Neural progenitor cell (in vitro differentiated cells): Measurements from ENCODE around the gene EDNRA. TPM values are rescaled to one million over a fixed set of nuclear protein-coding genes. Genes with fewer than 3 reads are reported as not detected.

ENCODE experiments used
- DNase-seq: peaks from one replicate; pipeline ENCODE4 v3.0.0-alpha.2; 2016; ENCODE audit warnings: low spot score
- H2AFZ ChIP-seq: fragments of 200-600 bp; sonication (generic); replicated peaks from 2 replicates; pipeline ENCODE4 v1.6.1; 2016; ENCODE audit warnings: antibody characterized with exemption
- H3F3A ChIP-seq: fragments of 200-600 bp; sonication (generic); 2 replicates; pipeline ENCODE4 v1.6.1; 2016; ENCODE audit warnings: antibody characterized with exemption, low read depth
- H3K27ac ChIP-seq: fragments of 200-600 bp; sonication (generic); 2 replicates; pipeline ENCODE4 v1.5.1; 2016; ENCODE audit warnings: mild to moderate bottlenecking
- H3K27me3 ChIP-seq: fragments of 200-600 bp; sonication (generic); 2 replicates; pipeline ENCODE4 v1.6.1; 2016; ENCODE audit warnings: mild to moderate bottlenecking, moderate library complexity
- H3K36me3 ChIP-seq: fragments of 200-600 bp; sonication (generic); 2 replicates; pipeline ENCODE4 v1.5.1; 2016
- H3K4me1 ChIP-seq: fragments of 200-600 bp; sonication (generic); 2 replicates; pipeline ENCODE4 v1.6.1; 2016; ENCODE audit warnings: mixed run types
- H3K4me2 ChIP-seq: fragments of 200-600 bp; sonication (generic); 2 replicates; pipeline ENCODE4 v1.6.1; 2016
- H3K4me3 ChIP-seq: fragments of 200-600 bp; sonication (generic); 2 replicates; pipeline ENCODE4 v1.5.1; 2016
- H3K79me2 ChIP-seq: fragments of 200-600 bp; sonication (generic); 2 replicates; pipeline ENCODE4 v1.6.1; 2016; ENCODE audit warnings: low read depth
- H3K9ac ChIP-seq: fragments of 200-600 bp; sonication (generic); 2 replicates; pipeline ENCODE4 v1.6.1; 2016
- H3K9me3 ChIP-seq: fragments of 200-600 bp; sonication (generic); 2 replicates; pipeline ENCODE4 v1.5.1; 2016; ENCODE audit warnings: low read depth
- H4K20me1 ChIP-seq: fragments of 200-600 bp; sonication (generic); 2 replicates; pipeline ENCODE4 v1.6.1; 2016; ENCODE audit warnings: low read depth
- H3K27ac Mint-ChIP-seq: 3 replicates; pipeline ENCODE4 v1.8.0; 2021; ENCODE audit warnings: mixed read lengths
- H3K27me3 Mint-ChIP-seq: 2 replicates; pipeline ENCODE4 v1.8.0; 2022; ENCODE audit warnings: low read depth, mild to moderate bottlenecking, inconsistent platforms, moderate library complexity, mixed read lengths; ENCODE audit not compliant: insufficient read depth
- H3K36me3 Mint-ChIP-seq: 3 replicates; pipeline ENCODE4 v1.8.0; 2021; ENCODE audit warnings: mixed read lengths
- H3K4me1 Mint-ChIP-seq: 3 replicates; pipeline ENCODE4 v1.8.0; 2021; ENCODE audit warnings: mixed read lengths
- H3K4me3 Mint-ChIP-seq: 3 replicates; pipeline ENCODE4 v1.8.0; 2021; ENCODE audit warnings: mild to moderate bottlenecking, moderate library complexity, mixed read lengths
- H3K9me3 Mint-ChIP-seq: 3 replicates; pipeline ENCODE4 v1.8.0; 2020; ENCODE audit warnings: mixed read lengths
- EZH2 ChIP-seq: fragments of 200-600 bp; sonication (generic); IDR thresholded peaks from 2 replicates; pipeline ENCODE4 v1.6.1; 2017; ENCODE audit warnings: antibody characterized with exemption, mild to moderate bottlenecking, moderate library complexity
- EZH2phosphoT487 ChIP-seq: fragments of 200-600 bp; sonication (generic); IDR thresholded peaks from 2 replicates; pipeline ENCODE4 v1.6.1; 2017; ENCODE audit warnings: antibody characterized with exemption
- total RNA-seq: library from RNA; depleted of rRNA; stranded (reverse); fragments of >200 nt; gene quantifications from 2 replicates; pipeline ENCODE4 v1.2.3, GENCODE V29; 2015; ENCODE audit warnings: low replicate concordance
- TF ChIP-seq, protein P1 (sequence below): fragments of 200-600 bp; sonication (generic); IDR thresholded peaks from 2 replicates; pipeline ENCODE4 v1.5.1; 2017; ENCODE audit warnings: antibody characterized with exemption, mild to moderate bottlenecking

Gene EDNRA
- total RNA-seq, 1 donor from 2014 or later = 2.9 TPM

GRCh38 chr4:147525494-147526271, 44.8 kb downstream of the EDNRA start:
- Mint-ChIP-seq H3K4me3 (no peak overlapping the region), H3K4me1 (peaks cover 3% of the 10 kb centered on the region), H3K27me3 (peaks cover 2% of the 10 kb centered on the region), H3K9me3 (no peaks in the 10 kb centered on the region), H3K36me3 (no peaks in the 10 kb centered on the region), H3K27ac (peak overlapping the region; percentile 10)
- Histone ChIP-seq H3K9me3 (no peaks in the 10 kb centered on the region), H3F3A (no peaks in the 10 kb centered on the region), H3K79me2 (no peaks in the 10 kb centered on the region), H3K4me3 (no peak overlapping the region), H4K20me1 (no peaks in the 10 kb centered on the region), H3K27ac (no peak overlapping the region), H3K4me2 (no peak overlapping the region), H2AFZ (no peak overlapping the region), H3K9ac (no peak overlapping the region), H3K4me1 (no peaks in the 10 kb centered on the region), H3K27me3 (no peaks in the 10 kb centered on the region), H3K36me3 (no peaks in the 10 kb centered on the region)
- no peak for DNase-seq
- TF ChIP-seq, protein P1, sequence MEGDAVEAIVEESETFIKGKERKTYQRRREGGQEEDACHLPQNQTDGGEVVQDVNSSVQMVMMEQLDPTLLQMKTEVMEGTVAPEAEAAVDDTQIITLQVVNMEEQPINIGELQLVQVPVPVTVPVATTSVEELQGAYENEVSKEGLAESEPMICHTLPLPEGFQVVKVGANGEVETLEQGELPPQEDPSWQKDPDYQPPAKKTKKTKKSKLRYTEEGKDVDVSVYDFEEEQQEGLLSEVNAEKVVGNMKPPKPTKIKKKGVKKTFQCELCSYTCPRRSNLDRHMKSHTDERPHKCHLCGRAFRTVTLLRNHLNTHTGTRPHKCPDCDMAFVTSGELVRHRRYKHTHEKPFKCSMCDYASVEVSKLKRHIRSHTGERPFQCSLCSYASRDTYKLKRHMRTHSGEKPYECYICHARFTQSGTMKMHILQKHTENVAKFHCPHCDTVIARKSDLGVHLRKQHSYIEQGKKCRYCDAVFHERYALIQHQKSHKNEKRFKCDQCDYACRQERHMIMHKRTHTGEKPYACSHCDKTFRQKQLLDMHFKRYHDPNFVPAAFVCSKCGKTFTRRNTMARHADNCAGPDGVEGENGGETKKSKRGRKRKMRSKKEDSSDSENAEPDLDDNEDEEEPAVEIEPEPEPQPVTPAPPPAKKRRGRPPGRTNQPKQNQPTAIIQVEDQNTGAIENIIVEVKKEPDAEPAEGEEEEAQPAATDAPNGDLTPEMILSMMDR = no peak
- TF ChIP-seq EZH2 = no peak

GRCh38 chr4:147526272-147526654, 45.4 kb downstream of the EDNRA start:
- no peak for TF ChIP-seq EZH2
- TF ChIP-seq, protein P1 = peak; percentile 30
- Histone ChIP-seq H3K9me3 (no peaks in the 10 kb centered on the region), H3F3A (no peaks in the 10 kb centered on the region), H3K4me2 (no peak overlapping the region), H2AFZ (no peak overlapping the region), H3K4me1 (no peaks in the 10 kb centered on the region), H3K27me3 (no peaks in the 10 kb centered on the region), H3K36me3 (no peaks in the 10 kb centered on the region), H3K4me3 (no peak overlapping the region), H3K79me2 (no peaks in the 10 kb centered on the region), H3K27ac (no peak overlapping the region), H3K9ac (no peak overlapping the region), H4K20me1 (no peaks in the 10 kb centered on the region)
- H3K36me3 Mint-ChIP-seq = no peaks in the 10 kb centered on the region
- peak overlapping the region; percentile 10 for H3K27ac Mint-ChIP-seq
- DNase-seq = peak; percentile 33
- H3K4me3 Mint-ChIP-seq = no peak overlapping the region
- no peaks in the 10 kb centered on the region for H3K9me3 Mint-ChIP-seq
- H3K4me1 Mint-ChIP-seq = peaks cover 3% of the 10 kb centered on the region
- H3K27me3 Mint-ChIP-seq = peaks cover 2% of the 10 kb centered on the region

DNA sequence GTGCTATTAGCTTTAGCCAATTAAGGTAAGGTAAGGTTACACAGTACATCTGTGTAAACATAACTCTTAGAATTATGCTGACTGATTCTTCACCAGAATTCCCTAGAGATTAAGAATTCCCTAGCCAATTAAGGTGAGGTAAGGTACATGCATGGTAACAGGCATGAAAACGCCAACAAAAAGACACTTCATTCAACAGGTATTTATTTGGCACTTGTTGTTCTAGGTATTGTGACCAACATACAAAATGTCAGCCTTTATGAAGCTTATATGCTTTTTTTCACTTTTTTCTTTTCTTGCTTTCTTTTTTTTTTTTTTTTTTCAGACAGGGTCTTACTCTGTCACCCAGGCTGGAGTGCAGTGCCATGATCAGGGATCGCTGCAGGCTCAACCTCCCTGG, 47.2 kb downstream of the EDNRA start:
- H2AFZ ChIP-seq = no peak overlapping the region
- peaks cover 3% of the 10 kb centered on the region for H3K4me1 Mint-ChIP-seq
- H3K9ac ChIP-seq = no peak overlapping the region
- H3K27ac ChIP-seq = no peak overlapping the region
- no peak overlapping the region for H3K4me3 Mint-ChIP-seq
- no peaks in the 10 kb centered on the region for H3F3A ChIP-seq
- no peaks in the 10 kb centered on the region for H3K9me3 Mint-ChIP-seq
- no peaks in the 10 kb centered on the region for H3K36me3 Mint-ChIP-seq
- H3K4me1 ChIP-seq = no peaks in the 10 kb centered on the region
- no peaks in the 10 kb centered on the region for H3K79me2 ChIP-seq
- no peaks in the 10 kb centered on the region for H3K9me3 ChIP-seq
- H3K4me3 ChIP-seq = no peak overlapping the region
- TF ChIP-seq EZH2phosphoT487 (no peak), EZH2 (no peak)
- TF ChIP-seq, protein P1 = no peak
- peaks cover 2% of the 10 kb centered on the region for H3K27me3 Mint-ChIP-seq
- no peaks in the 10 kb centered on the region for H4K20me1 ChIP-seq
- H3K27me3 ChIP-seq = no peaks in the 10 kb centered on the region
- H3K36me3 ChIP-seq = no peaks in the 10 kb centered on the region
- DNase-seq = no peak
- no peak overlapping the region for H3K4me2 ChIP-seq
- H3K27ac Mint-ChIP-seq = no peak overlapping the region
